NCI-H1417 treated with DMSO at 0.1 percent for 48 hours (cell line): ENCODE measurements around the gene GLT6D1.
"Not testable (repeated sequence)": the region's sequence is repeated elsewhere in the genome, so short reads cannot be mapped to it uniquely, and the experiment has no call there.

Source experiments
- DNase-seq: peaks from one replicate; lab custom pipeline; 2025; lab: John Stamatoyannopoulos, UW

The GLT6D1 gene, protein sequence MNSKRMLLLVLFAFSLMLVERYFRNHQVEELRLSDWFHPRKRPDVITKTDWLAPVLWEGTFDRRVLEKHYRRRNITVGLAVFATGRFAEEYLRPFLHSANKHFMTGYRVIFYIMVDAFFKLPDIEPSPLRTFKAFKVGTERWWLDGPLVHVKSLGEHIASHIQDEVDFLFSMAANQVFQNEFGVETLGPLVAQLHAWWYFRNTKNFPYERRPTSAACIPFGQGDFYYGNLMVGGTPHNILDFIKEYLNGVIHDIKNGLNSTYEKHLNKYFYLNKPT

DNA sequence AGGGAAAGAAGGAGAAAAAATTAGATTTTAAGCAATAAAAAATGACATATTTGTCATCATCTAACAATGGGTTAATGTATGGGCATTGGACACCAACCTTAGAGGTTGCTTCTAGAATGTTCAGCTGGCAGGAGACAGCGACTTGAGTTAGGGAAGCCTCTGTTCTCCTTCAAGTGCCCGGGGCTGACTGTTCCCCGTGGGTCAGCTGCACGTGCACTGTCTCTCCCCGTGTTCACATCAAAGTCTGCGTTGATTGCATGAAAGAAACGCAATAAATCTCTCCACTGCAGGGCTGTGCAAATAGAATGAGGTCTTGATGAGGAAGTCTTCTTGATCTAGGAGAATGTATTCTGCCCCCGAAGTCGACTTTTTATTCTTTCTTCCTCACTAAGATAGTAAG is at the start of gene GLT6D1:
Gene GLT6D1 (minus strand): TSS at position 345 of the 400 bp plus-strand sequence. CDS start 353 bp downstream, outside the sequence.
- DNase-seq, result no peak

DNA sequence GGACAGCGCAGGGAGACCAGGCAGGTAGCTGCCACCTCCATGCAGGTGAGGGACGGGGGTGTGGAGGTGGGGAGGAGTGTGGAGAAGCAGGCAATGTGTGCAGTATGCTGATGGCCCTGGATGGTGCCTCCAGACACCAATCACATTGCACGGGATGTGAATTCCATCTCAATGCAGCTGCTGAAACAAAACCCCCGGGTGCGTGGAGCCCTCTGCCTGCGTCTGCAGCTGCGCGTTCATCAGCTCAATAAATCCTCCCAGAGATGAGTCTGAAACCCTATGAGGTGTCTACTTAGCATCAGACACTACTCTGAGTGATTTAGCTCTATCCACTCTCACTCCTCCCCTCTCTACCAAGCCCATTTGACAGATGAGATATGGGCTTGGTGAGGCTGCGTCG is 49.7 kb upstream of the GLT6D1 start:
- DNase-seq, result no peak

DNA sequence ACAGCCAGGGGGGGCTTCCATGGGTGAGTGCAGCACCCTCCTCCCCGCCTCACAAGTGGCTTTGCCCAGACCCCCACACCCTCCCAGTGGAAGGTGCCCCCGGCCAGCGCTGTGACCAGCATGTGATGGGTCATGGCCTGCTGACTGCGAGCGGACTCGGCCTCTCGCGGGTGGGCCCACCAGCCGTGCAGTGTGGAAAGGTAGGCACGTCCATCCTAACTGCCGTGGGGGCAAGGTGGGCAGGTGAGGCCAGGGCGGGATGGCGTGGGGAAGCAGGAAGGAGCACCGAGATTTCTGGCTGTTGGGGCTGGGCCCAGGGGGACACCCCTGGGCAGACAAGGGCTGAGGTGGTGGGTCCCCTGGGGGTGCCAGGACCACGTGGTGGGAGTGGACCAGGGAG is 47.9 kb upstream of the GLT6D1 start:
- no peak for DNase-seq

DNA sequence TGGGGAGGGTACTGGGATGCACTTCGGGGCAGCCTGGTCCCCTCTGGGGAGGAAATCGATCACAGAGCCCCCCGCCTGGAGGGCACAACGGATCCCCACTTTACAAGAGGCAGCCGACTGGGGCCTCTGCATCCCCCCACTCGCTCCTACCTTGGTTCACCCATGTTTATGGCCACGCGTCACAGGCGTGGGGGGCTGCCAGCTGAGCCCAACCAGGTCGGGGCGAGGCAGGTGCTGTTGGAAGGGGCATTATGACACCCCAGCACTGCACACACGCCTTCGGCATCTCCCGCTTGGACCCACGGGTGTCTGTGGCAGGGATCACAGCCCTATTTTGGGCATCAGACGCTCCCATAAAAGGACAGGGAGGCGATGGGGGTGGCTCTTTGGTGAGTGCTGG is 45.4 kb upstream of the GLT6D1 start:
- DNase-seq, result no peak

DNA sequence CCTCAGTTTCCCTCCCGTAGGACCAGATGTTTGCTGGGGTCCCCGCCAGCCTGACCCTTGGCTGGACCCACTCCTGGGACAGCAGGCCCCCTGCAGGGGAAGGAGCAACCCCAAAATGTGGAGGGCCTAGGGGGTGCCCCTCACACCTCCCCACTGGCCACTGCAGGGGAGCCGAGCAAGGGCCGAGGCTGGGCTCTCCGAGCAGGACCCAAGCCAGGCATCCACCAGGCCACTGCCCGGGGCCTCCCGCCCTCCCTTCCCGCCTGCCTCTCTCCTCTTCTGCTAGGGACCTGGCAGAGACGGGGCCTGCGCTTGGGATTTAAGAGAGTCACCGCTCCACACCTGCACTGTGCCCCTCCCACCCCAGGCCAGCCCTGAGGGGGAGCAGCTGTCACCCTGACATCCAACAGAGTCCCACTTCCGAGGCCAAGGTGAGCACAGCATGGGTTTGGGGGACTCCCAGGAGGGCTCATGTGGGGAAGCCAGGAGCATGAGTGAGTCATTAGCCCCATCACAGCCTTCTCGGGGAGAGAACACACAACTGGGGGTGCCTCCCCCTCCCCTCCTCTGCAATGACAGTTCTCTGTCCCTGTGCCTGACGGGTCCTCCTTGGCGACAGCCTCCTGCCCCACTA is 44.2 kb upstream of the GLT6D1 start:
- DNase-seq, result no peak

DNA sequence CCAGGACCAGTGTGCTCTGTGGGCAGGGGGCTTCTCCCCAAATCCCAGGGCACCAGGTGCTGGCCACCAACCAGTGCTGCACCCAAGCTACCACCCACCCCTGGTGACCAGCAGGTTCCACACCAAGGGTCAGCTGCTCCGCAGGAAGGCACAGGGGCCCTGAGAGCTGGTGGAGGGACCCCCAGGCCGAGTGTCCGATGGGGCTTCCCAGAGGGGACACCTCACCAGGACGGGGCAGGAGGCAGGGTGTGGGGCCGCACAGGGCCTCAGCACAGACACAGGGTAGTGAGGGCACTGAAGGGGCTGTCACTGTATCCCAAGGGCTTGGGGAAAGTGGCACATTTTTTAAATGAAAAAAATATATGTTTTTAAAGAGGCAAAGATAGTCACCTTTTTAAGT is 41.8 kb upstream of the GLT6D1 start:
- no peak for DNase-seq

DNA sequence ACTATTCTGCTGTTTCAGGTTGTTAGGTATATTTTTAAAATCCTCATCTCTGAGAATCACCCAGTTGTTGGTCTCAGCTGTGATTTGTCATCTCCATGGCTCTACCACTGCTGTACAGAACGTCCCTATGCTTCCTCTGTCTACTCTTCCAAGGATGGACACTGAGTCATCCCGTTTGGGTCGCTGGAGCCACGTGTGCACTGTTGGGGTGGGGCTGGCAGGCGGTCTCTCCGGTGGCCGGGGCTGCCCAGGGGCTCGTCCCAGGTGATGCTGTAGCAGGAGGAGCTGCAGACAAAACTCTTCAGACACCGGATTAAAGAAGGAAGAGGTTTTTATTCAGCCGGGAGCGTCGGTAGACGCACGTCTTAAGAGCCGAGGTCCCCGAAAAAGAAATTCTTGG is 40.7 kb upstream of the GLT6D1 start:
- DNase-seq, result no peak

DNA sequence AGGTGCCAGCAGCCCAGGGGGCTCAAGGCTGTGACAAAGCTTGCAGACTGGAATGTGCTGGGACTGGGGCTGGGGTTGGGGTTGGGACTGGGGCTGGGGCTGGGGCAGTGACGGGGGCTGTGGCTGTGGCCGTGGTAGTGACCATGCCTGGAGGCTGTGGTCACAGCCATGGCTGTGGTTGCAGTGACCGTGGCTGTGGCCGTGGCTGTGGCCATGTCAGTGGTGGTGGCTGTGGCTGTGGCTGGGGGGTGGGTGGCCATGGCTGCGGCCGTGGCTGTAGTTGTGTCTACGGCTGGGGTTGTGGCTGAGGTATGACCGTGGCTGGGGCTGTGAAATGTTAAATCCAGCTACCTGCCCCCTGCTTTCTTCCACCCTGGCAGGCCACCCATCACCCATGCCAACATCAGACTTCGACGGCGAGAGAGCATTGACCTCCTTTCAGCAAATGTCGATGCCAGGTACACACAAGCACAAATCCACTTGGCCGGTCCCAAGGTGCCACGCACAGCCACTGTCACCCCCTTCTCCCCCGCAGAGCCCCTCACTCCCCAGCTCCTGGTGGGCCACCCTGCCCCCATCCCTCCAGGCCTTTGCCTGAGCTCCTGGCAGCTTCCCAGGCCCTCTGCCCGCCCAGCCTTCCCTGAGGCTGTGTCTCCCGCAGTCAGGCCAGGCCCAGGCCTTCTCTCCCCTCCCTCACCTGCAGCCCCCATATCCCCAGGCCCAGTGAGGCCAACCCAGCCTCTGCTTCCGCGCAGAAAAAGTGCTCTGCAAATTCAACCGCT is 39.1 kb upstream of the GLT6D1 start:
- no peak for DNase-seq

DNA sequence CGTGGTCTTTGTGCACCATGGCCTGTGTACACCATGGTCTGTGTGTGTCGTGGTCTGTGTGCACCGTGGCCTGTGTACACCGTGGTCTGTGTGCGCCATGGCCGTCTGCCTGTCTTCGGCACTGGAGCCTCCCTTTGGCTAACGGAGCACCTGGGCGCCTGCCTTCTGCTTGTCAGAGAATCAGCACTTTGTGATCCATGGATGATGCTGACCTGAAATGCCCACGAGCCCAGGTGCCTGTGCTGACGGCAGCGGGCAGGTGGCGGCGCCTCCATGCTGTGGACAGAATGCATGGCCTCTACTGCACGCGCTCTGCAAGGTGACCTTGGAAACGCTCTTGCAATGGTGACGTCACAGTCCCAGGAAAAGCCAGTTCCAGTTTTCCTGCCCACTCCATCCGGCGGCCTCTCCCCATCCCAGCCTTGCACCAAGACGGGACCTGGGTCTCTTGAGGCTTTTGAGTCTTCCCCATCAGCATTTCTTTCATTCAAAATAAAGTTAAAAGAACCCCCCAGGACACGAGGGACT is 38.4 kb upstream of the GLT6D1 start:
- no peak for DNase-seq

DNA sequence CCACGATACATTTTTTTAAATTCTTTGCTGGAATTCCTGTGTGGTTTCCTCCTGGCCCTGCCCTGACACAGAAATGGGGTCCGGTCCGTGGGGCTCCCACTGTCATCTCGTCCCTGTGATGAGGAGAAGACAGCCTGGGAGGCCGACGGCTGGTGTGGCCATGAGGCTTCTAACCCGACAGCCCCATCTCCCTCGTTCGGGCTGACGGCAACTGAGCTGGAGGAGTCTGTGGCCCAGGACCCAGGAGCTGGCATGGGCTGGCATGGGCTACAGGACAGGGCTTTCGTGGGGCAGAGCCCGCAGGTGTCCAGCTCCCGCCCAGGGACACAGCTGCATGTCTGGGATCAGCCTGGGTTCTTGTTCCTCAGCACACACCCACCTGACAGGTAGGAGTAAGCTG is 37.6 kb upstream of the GLT6D1 start:
- DNase-seq, result no peak

DNA sequence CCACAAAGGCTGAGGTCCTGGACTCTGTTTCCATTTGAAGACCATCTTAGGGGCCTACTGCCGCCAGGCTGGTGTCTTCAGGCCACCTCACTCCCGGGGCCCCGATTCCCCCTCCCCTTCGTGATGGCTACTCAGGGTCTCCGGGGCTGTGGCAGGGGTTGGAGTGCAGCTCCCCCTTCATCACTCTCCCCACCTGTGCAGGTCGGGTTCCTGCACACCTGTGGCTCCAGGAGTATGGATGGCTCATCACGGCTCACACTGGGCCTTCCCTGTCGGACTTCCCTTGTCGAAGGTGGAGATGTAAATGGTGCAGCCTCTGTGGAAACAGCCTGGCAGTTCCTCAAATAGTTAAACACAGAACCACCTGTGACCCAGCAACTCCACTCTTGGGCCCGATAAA is 35.6 kb upstream of the GLT6D1 start:
- DNase-seq, result no peak

DNA sequence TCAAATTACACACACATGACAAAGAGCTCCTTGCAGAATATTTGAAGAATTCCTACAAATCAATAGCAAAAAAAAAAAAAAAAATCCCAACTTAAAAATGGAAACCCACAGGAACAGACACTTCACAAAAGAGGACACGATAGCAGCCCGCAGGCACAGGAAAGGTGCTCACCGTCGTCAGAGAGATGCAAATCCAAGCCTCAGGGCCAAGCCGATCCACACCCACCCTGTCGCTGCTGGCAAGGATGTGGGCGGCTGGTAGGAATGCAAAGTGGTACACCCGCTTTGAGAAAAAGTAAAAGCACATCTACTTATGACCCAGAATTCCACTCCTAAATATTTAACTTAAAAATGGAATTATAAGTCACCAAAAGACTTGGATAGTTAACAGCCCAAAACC is 34.6 kb upstream of the GLT6D1 start:
- no peak for DNase-seq

DNA sequence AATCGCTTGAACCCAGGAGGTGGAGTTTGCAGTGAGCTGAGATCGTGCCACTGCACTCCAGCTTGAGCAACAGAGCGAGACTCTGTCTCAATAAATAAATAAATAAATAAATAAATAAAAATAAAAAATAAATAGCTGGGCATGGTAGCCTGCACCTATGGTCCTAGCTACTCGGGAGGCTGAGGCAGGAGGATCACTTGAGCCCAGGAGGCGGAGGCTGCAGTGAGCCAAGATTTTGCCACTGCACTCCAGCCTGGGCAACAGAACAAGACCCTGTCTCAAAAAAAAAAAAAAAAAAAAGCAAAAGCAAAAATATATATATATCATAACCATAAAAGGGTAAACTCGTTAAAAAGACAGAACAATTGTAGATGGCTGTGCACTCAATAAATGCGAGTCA is 33.4 kb upstream of the GLT6D1 start:
- DNase-seq, result not testable (repeated sequence)

DNA sequence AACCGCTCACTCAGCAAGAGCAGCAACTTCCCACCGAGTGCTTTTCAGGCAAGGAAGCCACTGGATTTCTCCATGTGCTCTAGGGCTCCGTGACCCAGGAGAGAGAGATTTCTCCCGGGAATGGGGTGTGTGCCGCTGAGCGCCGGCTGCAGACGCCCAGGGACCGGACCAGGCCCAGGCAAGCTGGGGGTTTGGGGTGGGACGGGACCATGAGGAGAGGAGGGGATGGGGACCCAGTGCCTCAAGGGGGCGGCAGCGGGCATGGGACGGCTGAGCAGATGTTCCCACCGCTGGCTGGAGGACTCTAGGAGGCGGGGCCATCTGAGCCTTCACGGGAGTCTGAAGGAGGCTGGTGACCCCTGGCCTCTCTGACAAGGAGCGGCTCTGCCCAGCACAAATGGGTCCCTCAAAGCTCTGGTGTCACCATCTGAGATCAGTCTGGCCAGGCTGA is 32.3 kb upstream of the GLT6D1 start:
- no peak for DNase-seq

DNA sequence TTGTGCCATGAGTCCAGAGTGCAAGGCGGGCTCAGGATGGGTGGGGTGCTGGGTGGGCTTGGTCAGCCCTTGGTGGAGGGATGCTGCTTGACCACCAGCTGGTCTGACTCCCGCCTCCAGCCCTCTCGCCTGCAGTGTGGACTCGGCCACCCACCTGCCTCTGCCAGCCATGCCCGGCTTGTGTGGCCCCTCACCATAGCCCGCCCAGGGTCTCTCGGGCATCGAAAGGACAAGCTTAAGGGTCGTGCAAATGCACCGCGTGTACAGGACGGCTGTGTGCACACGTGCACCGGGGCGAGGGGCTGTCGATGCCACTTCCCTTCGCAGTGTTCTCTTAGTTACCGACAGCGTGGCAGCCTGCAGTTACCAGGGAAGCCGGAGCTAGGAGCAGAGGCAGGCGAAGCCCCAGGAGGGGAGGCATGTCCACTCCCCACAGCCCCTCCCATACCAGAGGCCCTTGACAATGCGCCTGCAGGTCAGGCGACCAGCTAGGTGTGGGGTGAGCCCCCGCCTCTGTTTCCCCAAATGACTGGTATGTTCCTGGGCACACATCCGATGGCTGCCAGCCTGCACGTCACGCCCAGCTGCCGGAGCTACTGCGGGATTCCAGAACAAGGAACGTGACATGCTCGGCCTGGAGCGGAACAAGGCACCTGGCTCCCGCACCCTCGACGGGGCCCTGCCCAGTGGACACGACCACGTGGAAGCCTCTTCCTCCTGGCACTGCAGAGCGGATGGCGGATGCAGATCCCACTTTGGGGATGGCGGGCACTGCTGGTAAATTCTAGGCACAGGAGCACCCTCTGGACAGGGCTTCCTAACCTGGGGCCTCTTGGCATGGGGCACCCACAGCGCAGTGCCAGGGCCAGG is 31.6 kb upstream of the GLT6D1 start:
- DNase-seq, result no peak

DNA sequence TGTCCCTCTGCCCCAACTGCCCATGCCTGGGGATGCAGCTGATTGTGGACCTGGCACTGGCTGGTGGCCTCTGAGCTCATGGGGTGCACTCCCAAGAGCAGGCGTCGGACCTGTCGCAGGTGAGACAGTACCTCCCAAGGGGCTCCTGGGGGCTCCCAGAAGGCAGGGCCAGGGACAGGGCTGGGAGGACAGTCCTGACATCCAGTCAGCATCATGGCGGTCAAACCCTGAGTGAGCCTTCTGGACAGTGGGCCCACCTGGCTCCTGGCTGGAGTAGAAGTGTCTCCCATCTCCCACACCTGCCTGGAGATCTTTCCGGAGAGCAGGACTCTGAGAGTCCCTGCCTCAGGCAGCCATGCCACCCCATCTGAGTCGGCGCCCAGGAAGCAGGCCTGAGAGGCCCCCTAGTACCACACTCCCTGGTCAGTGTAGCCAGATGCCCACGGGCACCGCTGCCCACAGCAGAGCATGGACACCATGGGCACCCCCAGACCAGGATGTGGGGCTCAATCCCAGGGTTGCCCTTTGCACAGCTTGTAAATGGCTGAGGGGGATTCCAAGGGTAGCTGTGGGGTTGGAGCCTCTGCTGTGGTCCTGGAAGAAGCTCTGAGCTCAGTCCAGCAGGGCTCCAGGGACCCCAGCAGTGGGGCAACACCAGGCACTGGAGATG is 30.4 kb upstream of the GLT6D1 start:
- DNase-seq, result no peak

DNA sequence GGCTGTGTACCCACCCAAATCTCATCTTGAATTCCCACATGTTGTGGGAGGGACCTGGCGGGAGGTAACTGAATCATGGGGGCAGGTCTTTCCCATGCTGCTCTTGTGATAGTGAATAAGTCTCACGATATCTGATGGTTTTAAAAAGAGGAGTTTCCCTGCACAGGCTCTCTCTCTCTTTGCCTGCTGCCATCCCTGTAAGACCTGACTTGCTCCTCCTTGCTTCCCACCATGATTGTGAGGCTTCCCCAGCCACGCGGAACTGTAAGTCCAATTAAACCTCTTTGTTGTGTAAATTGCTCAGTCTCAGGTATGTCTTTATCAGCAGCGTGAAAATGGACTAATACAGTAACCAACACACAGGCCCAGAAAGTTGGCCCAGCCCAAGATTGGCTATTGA is 29.7 kb upstream of the GLT6D1 start:
- DNase-seq, result not testable (repeated sequence)

DNA sequence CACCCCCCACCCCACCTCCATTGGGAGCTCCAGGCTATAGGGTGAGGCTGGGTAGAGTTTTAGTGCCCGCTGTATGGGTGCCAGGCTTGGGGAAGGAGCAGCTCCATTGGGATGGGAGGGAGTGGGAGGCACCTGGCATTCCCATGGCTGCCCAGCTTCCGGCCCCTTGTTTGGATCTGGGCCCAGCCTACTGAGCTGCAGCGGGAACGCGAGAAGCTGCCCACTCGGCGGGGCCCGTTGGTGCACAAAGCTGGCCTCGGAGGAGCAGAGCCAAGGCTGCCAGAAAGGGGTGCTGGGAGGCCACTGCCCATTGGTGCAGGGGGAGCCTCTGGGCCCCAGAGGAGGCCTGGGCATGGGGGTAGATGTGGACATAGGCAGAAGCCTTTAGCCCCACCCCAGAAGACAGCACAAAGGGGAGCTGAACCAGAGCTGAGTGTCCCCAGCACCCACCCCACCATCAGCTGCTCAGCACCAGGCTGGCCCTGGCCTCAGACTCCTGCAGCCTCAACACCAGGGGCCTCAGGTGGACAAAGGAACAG is 28.2 kb upstream of the GLT6D1 start:
- DNase-seq, result no peak

DNA sequence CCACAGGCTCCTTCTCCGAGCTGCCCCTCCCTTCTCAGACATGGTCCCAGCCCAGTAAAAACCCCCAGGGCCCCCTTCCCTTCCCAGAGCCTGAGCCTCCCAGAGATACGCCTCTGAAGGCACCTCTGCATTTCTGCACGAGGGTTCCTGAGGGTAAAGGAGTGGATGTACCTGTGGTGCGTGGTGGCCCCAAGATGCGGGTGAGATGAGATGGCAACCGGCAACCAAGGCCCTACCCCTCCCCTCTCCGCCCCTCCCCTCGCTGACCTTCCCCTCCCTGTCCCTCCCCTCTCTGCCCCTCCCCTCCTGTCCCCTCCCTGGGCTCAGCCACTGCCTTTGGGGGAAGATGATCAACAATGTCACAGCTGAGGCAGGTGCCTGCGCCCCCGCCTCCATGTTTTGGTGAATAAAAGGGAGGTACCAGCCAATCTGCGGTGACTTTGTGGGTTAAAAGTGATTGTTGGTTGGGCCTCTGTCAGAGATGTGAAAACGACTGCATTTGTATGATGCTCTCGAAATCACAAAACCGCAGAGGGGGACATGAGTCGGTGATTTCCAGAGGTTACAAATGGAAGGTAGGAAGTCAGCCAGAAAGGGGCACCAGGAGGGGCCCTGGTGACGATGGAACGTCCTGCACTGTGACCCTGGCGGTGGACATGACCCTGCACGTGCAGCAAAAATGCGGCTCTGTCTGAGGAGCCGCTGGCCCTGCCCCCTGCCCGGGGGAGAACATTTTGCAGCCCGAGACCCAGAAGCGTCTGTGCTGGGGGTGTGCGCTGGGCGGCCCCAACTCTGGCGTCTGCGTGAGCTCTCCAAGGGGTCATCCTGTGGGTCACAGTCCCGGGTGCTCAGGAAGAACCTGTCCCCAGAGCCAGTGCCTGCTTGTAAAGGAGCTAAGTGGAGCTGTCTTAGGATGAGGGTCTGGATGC is 27.5 kb upstream of the GLT6D1 start:
- DNase-seq, result no peak

DNA sequence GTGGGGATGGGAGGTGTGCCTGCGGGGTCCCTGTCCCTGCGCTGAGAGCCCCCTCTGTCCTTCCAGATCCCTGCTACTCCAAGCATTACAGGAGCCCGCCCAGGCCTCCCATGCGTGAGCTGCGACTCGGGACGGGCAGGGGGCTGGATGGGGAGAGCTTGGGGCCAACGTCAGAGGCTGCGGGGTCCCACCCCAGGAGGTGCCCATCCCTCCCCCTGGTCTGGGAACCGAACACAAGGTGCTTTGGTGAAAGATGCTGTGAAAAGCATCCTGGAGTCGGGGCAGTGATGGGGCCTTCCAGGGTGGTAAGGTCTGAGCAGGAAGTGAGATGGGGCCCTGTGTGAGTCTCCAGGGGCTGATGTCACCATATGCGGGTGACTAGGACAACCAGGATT is 26.5 kb upstream of the GLT6D1 start:
- no peak for DNase-seq
